Neural cell (in vitro differentiated cells): ENCODE measurements around the gene UNC79.

Experiments
- EP300 ChIP-seq: fragments of 450-650 bp; conservative IDR thresholded peaks from 2 replicates; pipeline ENCODE4 v1.6.1; 2014; ENCODE audit warnings: antibody characterized with exemption, mild to moderate bottlenecking, moderate library complexity; ENCODE audit not compliant: poor library complexity, severe bottlenecking
- EZH2 ChIP-seq: fragments of 200-600, 300-800 bp; shearing (Covaris generic), sonication (generic); IDR thresholded peaks from 2 replicates; pipeline ENCODE4 v1.6.1; 2014; ENCODE audit warnings: antibody characterized with exemption, low read length, borderline replicate concordance, mild to moderate bottlenecking; ENCODE audit not compliant: insufficient read depth, poor library complexity, severe bottlenecking
- MXI1 ChIP-seq: fragments of 450-650 bp; conservative IDR thresholded peaks from 2 replicates; pipeline ENCODE4 v1.6.1; 2014; ENCODE audit warnings: antibody characterized with exemption, mild to moderate bottlenecking; ENCODE audit not compliant: poor library complexity, severe bottlenecking
- POLR2AphosphoS5 ChIP-seq: IDR thresholded peaks from 2 replicates; pipeline ENCODE4 v1.6.1; 2012
- RAD21 ChIP-seq: fragments of 450-650 bp; conservative IDR thresholded peaks from 2 replicates; pipeline ENCODE4 v1.6.1; 2014; ENCODE audit warnings: antibody characterized with exemption, mild to moderate bottlenecking, moderate library complexity
- SMC3 ChIP-seq: fragments of 450-650 bp; conservative IDR thresholded peaks from 2 replicates; pipeline ENCODE4 v1.6.1; 2014; ENCODE audit warnings: antibody characterized with exemption, mild to moderate bottlenecking, moderate library complexity; ENCODE audit not compliant: poor library complexity
- TAF1 ChIP-seq: IDR thresholded peaks from 2 replicates; pipeline ENCODE4 v1.6.1; 2012; ENCODE audit warnings: low read depth
- TF ChIP-seq, protein P1 (sequence below): fragments of 450-650 bp; IDR thresholded peaks from 2 replicates; pipeline ENCODE4 v1.5.1; 2014; ENCODE audit warnings: antibody characterized with exemption, mild to moderate bottlenecking, moderate library complexity; ENCODE audit not compliant: poor library complexity, severe bottlenecking
- TF ChIP-seq, protein P2 (sequence below): IDR thresholded peaks from 2 replicates; pipeline ENCODE4 v1.6.1; 2012; ENCODE audit warnings: borderline replicate concordance

DNA sequence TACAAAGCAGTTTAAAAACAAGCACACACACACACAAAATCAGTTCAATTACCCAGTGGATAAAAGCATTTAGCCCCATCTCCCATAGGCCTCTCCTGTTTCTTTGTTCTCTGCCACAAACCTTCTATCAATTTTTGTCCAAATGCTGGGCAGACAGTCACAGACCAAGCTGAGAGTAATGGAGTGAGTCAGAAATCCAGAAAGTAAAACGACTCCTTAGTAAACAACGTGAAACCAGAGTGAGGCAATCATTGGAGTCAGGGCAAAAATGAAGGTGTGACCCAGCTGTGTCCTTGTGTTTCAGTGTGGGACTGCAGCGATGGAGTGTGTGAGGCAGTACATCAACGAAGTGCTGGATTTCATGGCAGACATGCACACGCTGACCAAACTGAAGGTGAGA lies 255.5 kb downstream of the UNC79 start:
- TF ChIP-seq EZH2 (no peak), RAD21 (no peak), EP300 (no peak), POLR2AphosphoS5 (no peak), TAF1 (no peak), MXI1 (no peak), SMC3 (no peak)
- TF ChIP-seq, protein P1, sequence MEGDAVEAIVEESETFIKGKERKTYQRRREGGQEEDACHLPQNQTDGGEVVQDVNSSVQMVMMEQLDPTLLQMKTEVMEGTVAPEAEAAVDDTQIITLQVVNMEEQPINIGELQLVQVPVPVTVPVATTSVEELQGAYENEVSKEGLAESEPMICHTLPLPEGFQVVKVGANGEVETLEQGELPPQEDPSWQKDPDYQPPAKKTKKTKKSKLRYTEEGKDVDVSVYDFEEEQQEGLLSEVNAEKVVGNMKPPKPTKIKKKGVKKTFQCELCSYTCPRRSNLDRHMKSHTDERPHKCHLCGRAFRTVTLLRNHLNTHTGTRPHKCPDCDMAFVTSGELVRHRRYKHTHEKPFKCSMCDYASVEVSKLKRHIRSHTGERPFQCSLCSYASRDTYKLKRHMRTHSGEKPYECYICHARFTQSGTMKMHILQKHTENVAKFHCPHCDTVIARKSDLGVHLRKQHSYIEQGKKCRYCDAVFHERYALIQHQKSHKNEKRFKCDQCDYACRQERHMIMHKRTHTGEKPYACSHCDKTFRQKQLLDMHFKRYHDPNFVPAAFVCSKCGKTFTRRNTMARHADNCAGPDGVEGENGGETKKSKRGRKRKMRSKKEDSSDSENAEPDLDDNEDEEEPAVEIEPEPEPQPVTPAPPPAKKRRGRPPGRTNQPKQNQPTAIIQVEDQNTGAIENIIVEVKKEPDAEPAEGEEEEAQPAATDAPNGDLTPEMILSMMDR, result no peak
- TF ChIP-seq, protein P2, sequence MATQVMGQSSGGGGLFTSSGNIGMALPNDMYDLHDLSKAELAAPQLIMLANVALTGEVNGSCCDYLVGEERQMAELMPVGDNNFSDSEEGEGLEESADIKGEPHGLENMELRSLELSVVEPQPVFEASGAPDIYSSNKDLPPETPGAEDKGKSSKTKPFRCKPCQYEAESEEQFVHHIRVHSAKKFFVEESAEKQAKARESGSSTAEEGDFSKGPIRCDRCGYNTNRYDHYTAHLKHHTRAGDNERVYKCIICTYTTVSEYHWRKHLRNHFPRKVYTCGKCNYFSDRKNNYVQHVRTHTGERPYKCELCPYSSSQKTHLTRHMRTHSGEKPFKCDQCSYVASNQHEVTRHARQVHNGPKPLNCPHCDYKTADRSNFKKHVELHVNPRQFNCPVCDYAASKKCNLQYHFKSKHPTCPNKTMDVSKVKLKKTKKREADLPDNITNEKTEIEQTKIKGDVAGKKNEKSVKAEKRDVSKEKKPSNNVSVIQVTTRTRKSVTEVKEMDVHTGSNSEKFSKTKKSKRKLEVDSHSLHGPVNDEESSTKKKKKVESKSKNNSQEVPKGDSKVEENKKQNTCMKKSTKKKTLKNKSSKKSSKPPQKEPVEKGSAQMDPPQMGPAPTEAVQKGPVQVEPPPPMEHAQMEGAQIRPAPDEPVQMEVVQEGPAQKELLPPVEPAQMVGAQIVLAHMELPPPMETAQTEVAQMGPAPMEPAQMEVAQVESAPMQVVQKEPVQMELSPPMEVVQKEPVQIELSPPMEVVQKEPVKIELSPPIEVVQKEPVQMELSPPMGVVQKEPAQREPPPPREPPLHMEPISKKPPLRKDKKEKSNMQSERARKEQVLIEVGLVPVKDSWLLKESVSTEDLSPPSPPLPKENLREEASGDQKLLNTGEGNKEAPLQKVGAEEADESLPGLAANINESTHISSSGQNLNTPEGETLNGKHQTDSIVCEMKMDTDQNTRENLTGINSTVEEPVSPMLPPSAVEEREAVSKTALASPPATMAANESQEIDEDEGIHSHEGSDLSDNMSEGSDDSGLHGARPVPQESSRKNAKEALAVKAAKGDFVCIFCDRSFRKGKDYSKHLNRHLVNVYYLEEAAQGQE, result no peak
